Panc1 (cell line): ENCODE data around the gene AFDN. TPM values are rescaled to one million over a fixed set of nuclear protein-coding genes. Genes with fewer than 3 reads are reported as not detected.

Experiments used
- ATAC-seq: fragments of 200-7000 bp; cut with Tn5 transposase; 2 replicates; pipeline ENCODE4 v1.9.1; 2020; ENCODE audit warnings: mild to moderate bottlenecking, moderate library complexity
- BruUV-seq: library from RNA; stranded (reverse); fragments of 400-500 nt; replicated peaks from 2 replicates; lab custom pipeline; 2021; lab: Mats Ljungman, UMichigan
- CTCF ChIA-PET: fragments of 300-600 bp; sonication (Branson Sonifier 250); formaldehyde crosslinking; loops from one replicate; lab custom pipeline; 2022; ENCODE audit warnings: antibody characterized with exemption; lab: Charles Lee
- POLR2A ChIA-PET: fragments of 300-600 bp; sonication (Branson Sonifier 250); formaldehyde crosslinking; loops from one replicate; lab custom pipeline; 2022; ENCODE audit warnings: antibody characterized with exemption; lab: Charles Lee
- DNase-seq: peaks from one replicate; pipeline ENCODE4 v3.0.0-alpha.2; 2010; ENCODE audit warnings: low read depth, low spot score
- H3K27ac ChIP-seq: 2 replicates; pipeline ENCODE4 v1.5.1; 2011; ENCODE audit warnings: mild to moderate bottlenecking, low read length, inconsistent platforms
- H3K27me3 ChIP-seq: fragments of 200-500 bp; sonication (Bioruptor generic); 2 replicates; pipeline ENCODE4 v1.6.0; 2014; ENCODE audit warnings: low read length, inconsistent platforms; ENCODE audit not compliant: control insufficient read depth, insufficient read depth
- H3K36me3 ChIP-seq: fragments of 200-500 bp; sonication (Bioruptor generic); 2 replicates; pipeline ENCODE4 v1.5.1; 2014; ENCODE audit warnings: inconsistent platforms, mild to moderate bottlenecking, low read length, moderate library complexity; ENCODE audit not compliant: control insufficient read depth, insufficient read depth
- H3K4me1 ChIP-seq: 2 replicates; pipeline ENCODE4 v1.5.1; 2011; ENCODE audit warnings: inconsistent platforms, mild to moderate bottlenecking, low read length, moderate library complexity; ENCODE audit not compliant: control insufficient read depth, insufficient read depth
- H3K4me3 ChIP-seq, 2 experiments: 2 replicates each; pipeline ENCODE4 v1.5.1; 2011 to 2012; ENCODE audit warnings: low read depth in 2 of 2, low read length in 2 of 2, mild to moderate bottlenecking in 2 of 2, inconsistent platforms in 1 of 2, moderate library complexity in 1 of 2
- H3K9me3 ChIP-seq: fragments of 200-500 bp; sonication (Bioruptor generic); 2 replicates; pipeline ENCODE4 v1.5.1; 2014; ENCODE audit warnings: low read depth, mild to moderate bottlenecking, inconsistent platforms, low read length, moderate library complexity; ENCODE audit not compliant: control insufficient read depth, insufficient read depth
- CTCF ChIP-seq: fragments of 450-650 bp; IDR thresholded peaks from 2 replicates; pipeline ENCODE4 v1.5.1; 2017; ENCODE audit warnings: mild to moderate bottlenecking
- POLR2AphosphoS5 ChIP-seq: IDR thresholded peaks from 2 replicates; pipeline ENCODE4 v1.6.1; 2012; ENCODE audit warnings: mild to moderate bottlenecking, low read depth, low read length, moderate library complexity
- REST ChIP-seq, 2 experiments: IDR thresholded peaks; 2 replicates each; pipeline ENCODE4 v1.6.1; 2011 to 2012; ENCODE audit warnings: low read depth in 2 of 2, control low read depth in 1 of 2, low read length in 1 of 2, mild to moderate bottlenecking in 1 of 2, moderate library complexity in 1 of 2; ENCODE audit not compliant: insufficient read depth in 1 of 2
- SIN3A ChIP-seq: IDR thresholded peaks from 2 replicates; pipeline ENCODE4 v1.6.1; 2012; ENCODE audit warnings: low read depth, mild to moderate bottlenecking, low read length, moderate library complexity, borderline replicate concordance; ENCODE audit not compliant: insufficient read depth
- TCF7L2 ChIP-seq: IDR thresholded peaks from 2 replicates; pipeline ENCODE4 v1.6.1; 2011; ENCODE audit warnings: mild to moderate bottlenecking, low read depth, low read length, inconsistent platforms
- in situ Hi-C: cut with HindIII; loops from 2 replicates; pipeline ENCODE4 v1.10.0; 2016; ENCODE audit warnings: low sequenced_read_pairs, low pct_unique_long_range_greater_than_20kb
- intact Hi-C: fragments of 100-400 bp; cut with micrococcal nuclease; formaldehyde crosslinking; loops from one replicate; pipeline ENCODE4 v1.10.0; 2022; ENCODE audit not compliant: unreplicated experiment
- total RNA-seq: library from RNA; stranded (reverse); gene quantifications from one replicate; pipeline ENCODE4 v1.2.1, GENCODE V29; 2021; ENCODE audit not compliant: unreplicated experiment

Gene AFDN
- total RNA-seq, 1 experiment from 2014 or later, result 143 TPM

- H3K27ac ChIP-seq, result no peak overlapping the region
- BruUV-seq, result no TSS peak
- TF ChIP-seq POLR2AphosphoS5 (no peak), CTCF (no peak), REST (IDR thresholded peaks at IDR 0.05; ENCODE audit: insufficient read depth in 1 of 2, low read depth in 2 of 2, low read length in 1 of 2) (no peak), SIN3A (no peak), TCF7L2 (no peak)
- no peaks in the 10 kb centered on the region for H3K4me1 ChIP-seq
- ATAC-seq, result no peak
- POLR2A ChIA-PET, result no interaction called here
- H3K27me3 ChIP-seq, result no peaks in the 10 kb centered on the region
- intact Hi-C loops (no loop called here), in situ Hi-C loops (no loop called here)
- H3K4me3 ChIP-seq, result no peak overlapping the region
- CTCF ChIA-PET, result no interaction called here
- H3K9me3 ChIP-seq, result no peaks in the 10 kb centered on the region
- no peak for DNase-seq
- H3K36me3 ChIP-seq, result peaks cover 20% of the 10 kb centered on the region
Observed at GRCh38 chr6:167952512-167952859, 125.8 kb downstream of the AFDN start.

GRCh38 chr6:167953551-167953950 is 126.8 kb downstream of the AFDN start:
- TF ChIP-seq POLR2AphosphoS5 (no peak), TCF7L2 (no peak), REST (IDR thresholded peaks at IDR 0.05; ENCODE audit: insufficient read depth in 1 of 2, low read depth in 2 of 2, low read length in 1 of 2) (no peak), SIN3A (no peak), CTCF (no peak)
- peaks cover 10% of the 10 kb centered on the region for H3K36me3 ChIP-seq
- H3K9me3 ChIP-seq, result no peaks in the 10 kb centered on the region
- H3K27me3 ChIP-seq, result no peaks in the 10 kb centered on the region
- H3K4me1 ChIP-seq, result no peaks in the 10 kb centered on the region
- H3K4me3 ChIP-seq, result no peak overlapping the region
- in situ Hi-C loops, result no loop called here
- DNase-seq (no peak), ATAC-seq (no peak)
- ChIA-PET CTCF (no interaction called here), POLR2A (no interaction called here)
- no peak overlapping the region for H3K27ac ChIP-seq
- intact Hi-C loops, result no loop called here
- no TSS peak for BruUV-seq
